Keratinocyte (primary cell): ENCODE results near the gene IDE.

Experiments
- EZH2 ChIP-seq: IDR thresholded peaks from one replicate; pipeline ENCODE4 v1.6.1; 2012; ENCODE audit warnings: inconsistent platforms, mild to moderate bottlenecking, low read length, moderate library complexity
- TF ChIP-seq, protein P1 (sequence below), 3 experiments: IDR thresholded peaks in 1 of 3; conservative IDR thresholded peaks in 1 of 3; optimal IDR thresholded peaks in 1 of 3; 2 replicates in 2 of 3; 3 replicates in 1 of 3; pipeline versions ENCODE3 to v1.5.1; 2011; ENCODE audit warnings: low read length in 3 of 3, mild to moderate bottlenecking in 3 of 3, moderate library complexity in 2 of 3, control low read depth in 1 of 3, inconsistent platforms in 1 of 3; ENCODE audit not compliant: insufficient read depth in 2 of 3; ENCODE audit errors: extremely low read depth in 1 of 3

DNA sequence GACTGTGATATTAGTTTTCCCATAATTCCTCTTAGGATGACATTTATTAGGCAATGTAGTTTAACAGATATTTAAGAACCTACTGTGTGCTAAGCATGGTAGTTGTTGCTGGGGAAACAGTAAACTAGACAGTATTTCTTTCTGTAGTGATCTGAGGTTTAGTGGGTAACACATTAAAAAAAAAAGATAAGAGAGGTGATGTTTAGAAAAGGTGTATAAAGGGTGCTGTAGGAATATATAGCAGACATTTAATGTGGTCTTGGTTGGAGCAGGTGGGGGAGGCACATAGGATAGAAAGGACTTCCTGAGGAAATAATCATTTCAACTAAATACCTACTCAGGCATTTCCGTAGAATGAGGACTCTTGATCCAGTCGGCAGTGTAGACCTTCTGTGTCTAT lies 30.9 kb upstream of the IDE start:
- TF ChIP-seq, protein P1, sequence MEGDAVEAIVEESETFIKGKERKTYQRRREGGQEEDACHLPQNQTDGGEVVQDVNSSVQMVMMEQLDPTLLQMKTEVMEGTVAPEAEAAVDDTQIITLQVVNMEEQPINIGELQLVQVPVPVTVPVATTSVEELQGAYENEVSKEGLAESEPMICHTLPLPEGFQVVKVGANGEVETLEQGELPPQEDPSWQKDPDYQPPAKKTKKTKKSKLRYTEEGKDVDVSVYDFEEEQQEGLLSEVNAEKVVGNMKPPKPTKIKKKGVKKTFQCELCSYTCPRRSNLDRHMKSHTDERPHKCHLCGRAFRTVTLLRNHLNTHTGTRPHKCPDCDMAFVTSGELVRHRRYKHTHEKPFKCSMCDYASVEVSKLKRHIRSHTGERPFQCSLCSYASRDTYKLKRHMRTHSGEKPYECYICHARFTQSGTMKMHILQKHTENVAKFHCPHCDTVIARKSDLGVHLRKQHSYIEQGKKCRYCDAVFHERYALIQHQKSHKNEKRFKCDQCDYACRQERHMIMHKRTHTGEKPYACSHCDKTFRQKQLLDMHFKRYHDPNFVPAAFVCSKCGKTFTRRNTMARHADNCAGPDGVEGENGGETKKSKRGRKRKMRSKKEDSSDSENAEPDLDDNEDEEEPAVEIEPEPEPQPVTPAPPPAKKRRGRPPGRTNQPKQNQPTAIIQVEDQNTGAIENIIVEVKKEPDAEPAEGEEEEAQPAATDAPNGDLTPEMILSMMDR (optimal IDR thresholded peaks at IDR 0.05 in 1 of 3, IDR thresholded peaks at IDR 0.05 in 1 of 3, conservative IDR thresholded peaks at IDR 0.05 in 1 of 3; ENCODE audit: extremely low read depth in 1 of 3, insufficient read depth in 2 of 3, low read length in 3 of 3) = no peak
- TF ChIP-seq EZH2 = no peak
